ENCODE measurements around the gene CAMSAP1. TPM values are rescaled to one million over a fixed set of nuclear protein-coding genes. Genes with fewer than 3 reads are reported as not detected.
A peak's percentile ranks its signal among the peaks of the same experiment; 100 is the strongest.

Gene CAMSAP1
- total and polyA plus RNA-seq, 2 of the 4 experiments (the other 2 are of a cell fraction), result 8.2 to 19.5 TPM

DNA sequence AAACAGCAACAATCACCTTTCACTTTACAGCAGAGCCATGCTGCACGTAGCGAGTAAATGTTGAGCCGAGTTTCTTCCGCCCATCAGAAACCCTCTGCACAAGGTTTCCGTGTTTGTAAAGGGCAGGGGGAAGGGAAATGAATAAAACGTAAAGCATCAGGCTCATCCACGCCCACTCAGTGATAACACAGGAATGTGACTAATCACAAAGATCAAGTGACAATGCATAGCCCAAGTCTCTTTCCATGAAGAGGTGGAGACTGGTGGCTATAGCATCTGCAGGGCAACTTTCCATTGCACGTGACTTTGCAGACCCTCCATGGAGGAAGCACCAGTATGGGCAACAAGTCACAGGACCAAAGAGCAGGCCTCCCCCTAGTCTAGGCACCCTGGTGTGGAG is 56.6 kb downstream of the CAMSAP1 start:
- Histone ChIP-seq H4K20me1 (ENCODE audit: insufficient read depth, low read length) (peaks cover 19% of the 10 kb centered on the region), H4K91ac (ENCODE audit: insufficient read depth, low read depth, low read length) (no peak overlapping the region), H2BK15ac (ENCODE audit: low read depth, low read length) (no peak overlapping the region), H3K9me3 (ENCODE audit: control insufficient read depth, insufficient read depth, low read length) (no peaks in the 10 kb centered on the region), H2BK120ac (ENCODE audit: low read depth, low read length) (no peak overlapping the region), H4K8ac (ENCODE audit: low read depth in 2 of 2, low read length in 2 of 2) (no peak overlapping the region), H3K79me1 (ENCODE audit: low read depth in 1 of 2, low read length in 2 of 2) (peaks cover 18 to 46% of the 10 kb centered on the region in 2 experiments), H3K18ac (ENCODE audit: low read depth, low read length) (no peak overlapping the region), H3K4ac (ENCODE audit: low read depth, low read length) (no peak overlapping the region), H3K27me3 (ENCODE audit: control insufficient read depth, insufficient read depth, low read length) (no peaks in the 10 kb centered on the region), H3K9me1 (ENCODE audit: insufficient read depth, low read length) (peaks cover 12% of the 10 kb centered on the region), H2BK5ac (ENCODE audit: low read depth, low read length, poor library complexity, severe bottlenecking) (no peak overlapping the region), H3K4me1 (ENCODE audit: control insufficient read depth, insufficient read depth, low read length) (peaks cover 7% of the 10 kb centered on the region), H2AK9ac (replicated peaks; ENCODE audit: low read depth, low read length, poor library complexity) (no peak overlapping the region), H3K56ac (ENCODE audit: extremely low read depth, insufficient read depth, low read length) (no peak overlapping the region), H3K14ac (replicated peaks; ENCODE audit: low read depth, low read length) (peak overlapping the region; percentile 54; the same call in 1 of the 2 replicates), H3K4me3 (ENCODE audit: insufficient read depth, low read depth, low read length) (no peak overlapping the region), H2AK5ac (ENCODE audit: low read depth, low read length) (peak overlapping the region; percentile 38; the same call in 1 of the 2 replicates), H2BK20ac (ENCODE audit: low read depth, low read length) (no peak overlapping the region), H3K4me2 (ENCODE audit: low read depth, low read length) (no peak overlapping the region), H3K9ac (ENCODE audit: low read depth, low read length) (no peak overlapping the region), H3K27ac (ENCODE audit: insufficient read depth, low read length) (no peak overlapping the region), H2AFZ (replicated peaks; ENCODE audit: low read length, poor library complexity) (no peak overlapping the region), H3K36me3 (ENCODE audit: control insufficient read depth, insufficient read depth, low read length) (peaks cover 21% of the 10 kb centered on the region), H4K5ac (ENCODE audit: low read depth, low read length) (no peak overlapping the region), H3K23ac (ENCODE audit: low read depth, low read length) (peak overlapping the region; percentile 1; the same call in 1 of the 2 replicates)
- dilution Hi-C loops (cut with HindIII; ENCODE audit: low sequenced_read_pairs, unreplicated experiment) (no loop called here), intact Hi-C loops (cut with micrococcal nuclease) (no loop called here), in situ Hi-C loops (cut with MboI; ENCODE audit: low sequenced_read_pairs) (no loop called here)
- DNase-seq, result peak; percentile 48
- no TSS peak for BruUV-seq (replicated peaks)
- ChIA-PET POLR2A (ENCODE audit: unreplicated experiment) (no interaction called here), CTCF (no interaction called here)
- TF ChIP-seq CEBPB (IDR thresholded peaks at IDR 0.05; ENCODE audit: low read depth, low read length) (no peak), NFE2L2 (IDR thresholded peaks at IDR 0.05; ENCODE audit: low read depth, low read length) (0 out of 2 replicates have a peak, but pooled peaks have one; percentile 6), USF2 (IDR thresholded peaks at IDR 0.05; ENCODE audit: low read depth, low read length) (no peak), POLR2A (IDR thresholded peaks at IDR 0.05; ENCODE audit: low read depth, low read length) (no peak), BHLHE40 (IDR thresholded peaks at IDR 0.05; ENCODE audit: low read depth, low read length) (peak; percentile 53; the same call in 1 of the 2 replicates)
- TF ChIP-seq, protein P1, sequence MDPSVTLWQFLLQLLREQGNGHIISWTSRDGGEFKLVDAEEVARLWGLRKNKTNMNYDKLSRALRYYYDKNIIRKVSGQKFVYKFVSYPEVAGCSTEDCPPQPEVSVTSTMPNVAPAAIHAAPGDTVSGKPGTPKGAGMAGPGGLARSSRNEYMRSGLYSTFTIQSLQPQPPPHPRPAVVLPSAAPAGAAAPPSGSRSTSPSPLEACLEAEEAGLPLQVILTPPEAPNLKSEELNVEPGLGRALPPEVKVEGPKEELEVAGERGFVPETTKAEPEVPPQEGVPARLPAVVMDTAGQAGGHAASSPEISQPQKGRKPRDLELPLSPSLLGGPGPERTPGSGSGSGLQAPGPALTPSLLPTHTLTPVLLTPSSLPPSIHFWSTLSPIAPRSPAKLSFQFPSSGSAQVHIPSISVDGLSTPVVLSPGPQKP (IDR thresholded peaks at IDR 0.05; ENCODE audit: borderline replicate concordance, low read depth, low read length), result no peak
- WGBS, 2 experiments (ENCODE audit: extremely low coverage in 2 of 2, insufficient read length in 1 of 2), result no CpG with 5 or more reads among the region's 8 CpGs
- peak; percentile 69 for ATAC-seq (ENCODE audit: low read depth)

All from IMR-90 (cell line).